Endodermal cell (in vitro differentiated cells): ENCODE results near the gene EIF4G3. TPM values are rescaled to one million over a fixed set of nuclear protein-coding genes. Genes with fewer than 3 reads are reported as not detected.

ENCODE experiments used
- DNase-seq: peaks from one replicate; pipeline ENCODE4 v3.0.0-alpha.2; 2017
- H3K27ac ChIP-seq: 2 replicates; pipeline ENCODE4 v1.5.1; 2013; ENCODE audit warnings: mild to moderate bottlenecking, low read depth, low read length, moderate library complexity
- H3K27me3 ChIP-seq: 2 replicates; pipeline ENCODE4 v1.6.1; 2013; ENCODE audit warnings: mild to moderate bottlenecking, low read length, moderate library complexity; ENCODE audit not compliant: insufficient read depth, control insufficient read depth, poor library complexity, severe bottlenecking
- H3K36me3 ChIP-seq: 2 replicates; pipeline ENCODE4 v1.7.0; 2013; ENCODE audit warnings: mild to moderate bottlenecking, low read length, moderate library complexity; ENCODE audit not compliant: control insufficient read depth, insufficient read depth
- H3K4me1 ChIP-seq: one replicate; pipeline ENCODE4 v1.7.0; 2013; ENCODE audit warnings: low read length; ENCODE audit not compliant: control insufficient read depth, insufficient read depth
- H3K4me3 ChIP-seq: 2 replicates; pipeline ENCODE4 v1.5.1; 2013; ENCODE audit warnings: mild to moderate bottlenecking, low read length, moderate library complexity
- H3K9ac ChIP-seq: 2 replicates; pipeline ENCODE4 v1.6.1; 2013; ENCODE audit warnings: mild to moderate bottlenecking, low read length, moderate library complexity; ENCODE audit not compliant: poor library complexity, severe bottlenecking; ENCODE audit errors: extremely low read depth
- H3K9me3 ChIP-seq: 2 replicates; pipeline ENCODE4 v1.6.1; 2013; ENCODE audit warnings: mild to moderate bottlenecking, low read length, moderate library complexity; ENCODE audit not compliant: control insufficient read depth
- H3K27ac Mint-ChIP-seq: 2 replicates; pipeline ENCODE4 v1.8.0; 2020; ENCODE audit warnings: mixed read lengths
- H3K27me3 Mint-ChIP-seq: 2 replicates; pipeline ENCODE4 v1.8.0; 2021; ENCODE audit warnings: mild to moderate bottlenecking, mixed read lengths; ENCODE audit not compliant: insufficient read depth
- H3K36me3 Mint-ChIP-seq: 2 replicates; pipeline ENCODE4 v1.8.0; 2020; ENCODE audit warnings: low read depth, mixed read lengths
- H3K4me1 Mint-ChIP-seq: 2 replicates; pipeline ENCODE4 v1.8.0; 2020; ENCODE audit warnings: mixed read lengths
- H3K4me3 Mint-ChIP-seq: 2 replicates; pipeline ENCODE4 v1.8.0; 2020; ENCODE audit warnings: mild to moderate bottlenecking, moderate library complexity, mixed read lengths
- H3K9me3 Mint-ChIP-seq: 2 replicates; pipeline ENCODE4 v1.8.0; 2020; ENCODE audit warnings: mild to moderate bottlenecking, mixed read lengths
- WGBS, 2 experiments: methylation state at CpG; one replicate each; pipeline versions ENCODE4 v1.1.5 to v1.1.7; 2013; ENCODE audit warnings: missing lambda C conversion rate in 2 of 2, mixed read lengths in 1 of 2; ENCODE audit not compliant: insufficient coverage in 1 of 2, insufficient read length in 1 of 2; 5-methylcytosine and 5-hydroxymethylcytosine counted together
- total RNA-seq, 2 donors: library from RNA; stranded (reverse); fragmentation: NEBNext Ultra II Directional in 1 of 2; extraction: Animal tissue kit (Norgen Biotek cat#: 25700) in 1 of 2; gene quantifications; 2 replicates in 1 of 2; 3 replicates in 1 of 2; pipeline ENCODE4 v1.2.1, GENCODE V29; 2021
- TF ChIP-seq, protein P1 (sequence below): fragments of 200-600 bp; sonication (generic); conservative IDR thresholded peaks from 2 replicates; pipeline ENCODE4 v1.5.0; 2021; ENCODE audit warnings: antibody characterized with exemption, mild to moderate bottlenecking

The EIF4G3 gene
- total RNA-seq, 2 donors from 2014 or later, result 101 to 103 TPM

DNA sequence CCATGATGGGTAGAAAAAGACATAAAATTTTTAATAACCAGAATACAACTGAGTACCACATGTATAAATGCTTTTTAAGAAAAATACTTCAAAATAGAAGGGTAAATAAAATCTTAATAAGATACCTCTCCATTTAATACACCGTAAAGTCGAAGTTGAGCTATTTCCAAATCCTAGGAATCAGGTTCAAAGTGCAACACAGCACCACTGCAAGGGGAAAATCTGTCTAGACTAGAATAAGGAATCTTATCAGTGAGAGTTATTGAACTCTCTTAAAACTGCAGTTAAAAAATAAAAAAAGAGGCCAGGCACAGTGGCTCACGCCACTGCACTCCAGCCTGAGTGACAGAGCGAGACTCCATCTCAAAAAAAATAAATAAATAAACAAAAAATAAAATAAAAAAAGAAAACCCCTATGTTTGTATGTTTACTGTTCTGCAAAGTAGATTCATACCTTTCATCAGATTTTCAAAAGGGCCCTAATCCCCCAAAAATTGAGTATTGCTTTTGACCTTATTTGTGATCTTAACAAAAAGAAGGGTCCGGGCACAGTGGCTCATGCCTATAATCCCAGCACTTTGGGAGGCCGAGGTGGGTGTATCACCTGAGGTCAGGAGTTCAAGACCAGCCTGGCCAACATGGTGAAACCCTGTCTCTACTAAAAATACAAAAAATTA is 109.0 kb downstream of the EIF4G3 start:
- H3K9ac ChIP-seq, result no peak overlapping the region
- H3K27me3 Mint-ChIP-seq, result no peaks in the 10 kb centered on the region
- peaks cover 5% of the 10 kb centered on the region for H3K36me3 ChIP-seq
- no peak overlapping the region for H3K27ac Mint-ChIP-seq
- H3K36me3 Mint-ChIP-seq, result peaks cover 14% of the 10 kb centered on the region
- peaks cover 5% of the 10 kb centered on the region for H3K4me1 Mint-ChIP-seq
- H3K27me3 ChIP-seq, result no peaks in the 10 kb centered on the region
- no peaks in the 10 kb centered on the region for H3K9me3 Mint-ChIP-seq
- no peak for DNase-seq
- H3K4me3 ChIP-seq, result no peak overlapping the region
- TF ChIP-seq, protein P1, sequence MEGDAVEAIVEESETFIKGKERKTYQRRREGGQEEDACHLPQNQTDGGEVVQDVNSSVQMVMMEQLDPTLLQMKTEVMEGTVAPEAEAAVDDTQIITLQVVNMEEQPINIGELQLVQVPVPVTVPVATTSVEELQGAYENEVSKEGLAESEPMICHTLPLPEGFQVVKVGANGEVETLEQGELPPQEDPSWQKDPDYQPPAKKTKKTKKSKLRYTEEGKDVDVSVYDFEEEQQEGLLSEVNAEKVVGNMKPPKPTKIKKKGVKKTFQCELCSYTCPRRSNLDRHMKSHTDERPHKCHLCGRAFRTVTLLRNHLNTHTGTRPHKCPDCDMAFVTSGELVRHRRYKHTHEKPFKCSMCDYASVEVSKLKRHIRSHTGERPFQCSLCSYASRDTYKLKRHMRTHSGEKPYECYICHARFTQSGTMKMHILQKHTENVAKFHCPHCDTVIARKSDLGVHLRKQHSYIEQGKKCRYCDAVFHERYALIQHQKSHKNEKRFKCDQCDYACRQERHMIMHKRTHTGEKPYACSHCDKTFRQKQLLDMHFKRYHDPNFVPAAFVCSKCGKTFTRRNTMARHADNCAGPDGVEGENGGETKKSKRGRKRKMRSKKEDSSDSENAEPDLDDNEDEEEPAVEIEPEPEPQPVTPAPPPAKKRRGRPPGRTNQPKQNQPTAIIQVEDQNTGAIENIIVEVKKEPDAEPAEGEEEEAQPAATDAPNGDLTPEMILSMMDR, result no peak
- no peaks in the 10 kb centered on the region for H3K9me3 ChIP-seq
- no peak overlapping the region for H3K27ac ChIP-seq
- H3K4me1 ChIP-seq, result no peaks in the 10 kb centered on the region
- 91% methylated on average over 5 of the region's 6 CpGs; no CpG with 5 or more reads in 1 of the 2 experiments for WGBS, 2 experiments
- H3K4me3 Mint-ChIP-seq, result no peak overlapping the region

DNA sequence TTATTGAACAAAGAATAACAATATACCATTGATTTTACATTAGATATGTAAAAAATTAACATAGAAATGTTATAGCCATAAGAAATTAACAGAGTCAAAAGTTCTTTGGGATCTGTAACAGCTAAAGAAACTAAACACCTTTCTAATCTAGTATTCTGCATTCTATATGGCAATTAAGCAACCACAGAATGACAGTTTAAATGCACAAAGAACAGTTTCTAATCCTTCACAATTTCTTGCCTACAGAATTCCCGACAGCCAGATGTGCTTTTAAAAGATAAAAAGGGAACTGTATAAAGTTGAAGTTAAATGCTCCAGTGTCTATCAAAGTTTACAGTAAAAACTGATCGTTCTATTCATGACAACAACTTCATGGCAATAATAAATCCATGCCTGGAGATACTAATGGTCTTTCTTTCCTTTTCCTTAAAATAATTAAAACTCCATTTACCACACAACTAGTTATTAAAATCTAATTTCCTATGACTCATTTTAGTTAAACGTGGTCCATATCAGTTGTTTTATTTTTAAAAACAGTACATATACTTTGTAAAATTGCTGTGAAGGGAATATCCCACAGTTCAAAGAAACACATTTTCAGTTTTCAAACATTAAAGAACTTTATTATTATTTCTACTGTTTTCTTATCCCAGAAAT is 110.2 kb downstream of the EIF4G3 start:
- Mint-ChIP-seq H3K4me1 (peaks cover 9% of the 10 kb centered on the region), H3K36me3 (peaks cover 15% of the 10 kb centered on the region), H3K9me3 (no peaks in the 10 kb centered on the region), H3K4me3 (no peak overlapping the region), H3K27ac (no peak overlapping the region), H3K27me3 (no peaks in the 10 kb centered on the region)
- Histone ChIP-seq H3K27me3 (no peaks in the 10 kb centered on the region), H3K9me3 (no peaks in the 10 kb centered on the region), H3K4me1 (no peaks in the 10 kb centered on the region), H3K36me3 (no peaks in the 10 kb centered on the region), H3K27ac (no peak overlapping the region), H3K4me3 (no peak overlapping the region), H3K9ac (no peak overlapping the region)
- DNase-seq, result no peak
- WGBS, 2 experiments, result 98% methylated on average over 3 of the region's 3 CpGs; no CpG with 5 or more reads in 1 of the 2 experiments
- TF ChIP-seq, protein P1, result no peak

DNA sequence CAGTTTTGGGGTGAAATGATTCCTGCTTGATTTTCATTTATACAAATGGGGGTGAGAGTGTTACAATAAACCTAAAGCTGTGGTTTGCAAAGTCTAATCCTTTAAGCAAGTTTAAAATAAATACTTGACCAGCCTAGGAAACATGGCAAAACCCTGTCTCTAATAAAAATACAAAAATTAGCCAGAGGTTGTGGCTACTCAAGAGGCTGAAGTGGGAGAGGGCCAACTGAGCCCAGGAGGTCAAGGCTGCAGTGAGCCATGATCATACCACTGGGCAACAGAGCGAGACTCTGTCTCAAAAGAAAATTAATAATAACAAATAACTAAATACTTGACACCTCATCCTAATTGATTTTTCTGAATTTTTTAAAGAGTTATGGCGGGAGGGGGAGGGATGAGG is 110.8 kb downstream of the EIF4G3 start:
- no peaks in the 10 kb centered on the region for H3K27me3 Mint-ChIP-seq

More for the DNA sequence above, 110.8 kb downstream of the EIF4G3 start:
- H3K27me3 ChIP-seq, result no peaks in the 10 kb centered on the region
- no peaks in the 10 kb centered on the region for H3K4me1 ChIP-seq
- H3K9ac ChIP-seq, result no peak overlapping the region
- peaks cover 9% of the 10 kb centered on the region for H3K4me1 Mint-ChIP-seq
- TF ChIP-seq, protein P1, result no peak
- no peak overlapping the region for H3K27ac Mint-ChIP-seq
- 83 to 100% methylated on average over 1 of the region's 2 CpGs for WGBS, 2 experiments
- no peaks in the 10 kb centered on the region for H3K9me3 Mint-ChIP-seq
- no peak overlapping the region for H3K4me3 ChIP-seq
- no peaks in the 10 kb centered on the region for H3K36me3 ChIP-seq
- no peak overlapping the region for H3K4me3 Mint-ChIP-seq
- no peak for DNase-seq
- no peak overlapping the region for H3K27ac ChIP-seq
- peaks cover 10% of the 10 kb centered on the region for H3K36me3 Mint-ChIP-seq
- no peaks in the 10 kb centered on the region for H3K9me3 ChIP-seq
